GM23338 (cell line): ENCODE measurements around the gene GCH1. TPM values are rescaled to one million over a fixed set of nuclear protein-coding genes. Genes with fewer than 3 reads are reported as not detected.

Source experiments
- ATAC-seq: fragments of 200-7000 bp; cut with Tn5 transposase; 3 replicates; pipeline ENCODE4 v1.9.1; 2020
- DNase-seq: peaks from one replicate; pipeline ENCODE4 v3.0.0-alpha.2; 2015; ENCODE audit warnings: low spot score
- H2AFZ ChIP-seq: fragments of 200-600 bp; sonication (generic); 2 replicates; pipeline ENCODE4 v1.8.0; 2016; ENCODE audit warnings: antibody characterized with exemption, mild to moderate bottlenecking, moderate library complexity
- H3F3A ChIP-seq: fragments of 200-600 bp; sonication (generic); replicated peaks from 2 replicates; pipeline ENCODE4 v1.8.0; 2017; ENCODE audit warnings: antibody characterized with exemption, mixed run types, low read depth
- H3K27ac ChIP-seq: fragments of 200-600 bp; sonication (generic); 2 replicates; pipeline ENCODE4 v1.6.1; 2016; ENCODE audit warnings: low read depth
- H3K27me3 ChIP-seq: fragments of 200-600 bp; sonication (generic); 2 replicates; pipeline ENCODE4 v1.8.0; 2016; ENCODE audit warnings: mild to moderate bottlenecking, mixed run types, moderate library complexity; ENCODE audit not compliant: insufficient read depth
- H3K36me3 ChIP-seq: fragments of 200-600 bp; sonication (generic); 2 replicates; pipeline ENCODE4 v1.8.0; 2016; ENCODE audit warnings: mild to moderate bottlenecking; ENCODE audit not compliant: insufficient read depth
- H3K4me1 ChIP-seq: fragments of 200-600 bp; sonication (generic); 2 replicates; pipeline ENCODE4 v1.8.0; 2016; ENCODE audit warnings: mild to moderate bottlenecking, moderate library complexity; ENCODE audit not compliant: insufficient read depth
- H3K4me2 ChIP-seq: fragments of 200-600 bp; sonication (generic); 2 replicates; pipeline ENCODE4 v1.7.1; 2017; ENCODE audit warnings: mixed run types
- H3K4me3 ChIP-seq: fragments of 200-600 bp; sonication (generic); 2 replicates; pipeline ENCODE4 v1.6.1; 2016; ENCODE audit warnings: mixed run types
- H3K79me2 ChIP-seq: fragments of 200-600 bp; sonication (generic); replicated peaks from 2 replicates; pipeline ENCODE4 v1.8.0; 2017; ENCODE audit warnings: mild to moderate bottlenecking; ENCODE audit not compliant: insufficient read depth
- H3K9me2 ChIP-seq: fragments of 200-600 bp; sonication (generic); 2 replicates; pipeline ENCODE4 v1.8.0; 2017; ENCODE audit not compliant: insufficient read depth
- H4K20me1 ChIP-seq: fragments of 200-600 bp; sonication (generic); replicated peaks from 2 replicates; pipeline ENCODE4 v1.8.0; 2017; ENCODE audit warnings: mild to moderate bottlenecking; ENCODE audit not compliant: insufficient read depth
- H3K27ac Mint-ChIP-seq: 2 replicates; pipeline ENCODE4 v1.8.0; 2020; ENCODE audit warnings: inconsistent platforms, mild to moderate bottlenecking, moderate library complexity, mixed read lengths
- H3K27me3 Mint-ChIP-seq: 3 replicates; pipeline ENCODE4 v1.8.0; 2022; ENCODE audit warnings: low read depth, mild to moderate bottlenecking, moderate library complexity, mixed read lengths, inconsistent platforms; ENCODE audit not compliant: insufficient read depth, poor library complexity
- H3K36me3 Mint-ChIP-seq: 3 replicates; pipeline ENCODE4 v1.8.0; 2021; ENCODE audit warnings: low read depth, mild to moderate bottlenecking, inconsistent platforms, moderate library complexity, mixed read lengths
- H3K4me1 Mint-ChIP-seq: 3 replicates; pipeline ENCODE4 v1.8.0; 2020; ENCODE audit warnings: mild to moderate bottlenecking, inconsistent platforms, mixed read lengths
- H3K4me3 Mint-ChIP-seq: 3 replicates; pipeline ENCODE4 v1.8.0; 2021; ENCODE audit warnings: moderate library complexity, mild to moderate bottlenecking, inconsistent platforms, mixed read lengths
- H3K9me3 Mint-ChIP-seq: 3 replicates; pipeline ENCODE4 v1.8.0; 2020; ENCODE audit warnings: moderate library complexity, mild to moderate bottlenecking, inconsistent platforms, mixed read lengths
- CREB1 ChIP-seq: fragments of 250-450 bp; sonication (Bioruptor Pico); IDR thresholded peaks from 2 replicates; pipeline ENCODE4 v1.5.0; 2020; ENCODE audit warnings: low read depth, mild to moderate bottlenecking, moderate library complexity
- EZH2 ChIP-seq: fragments of 200-600 bp; sonication (generic); IDR thresholded peaks from one replicate; pipeline ENCODE4 v1.8.0; 2017; ENCODE audit warnings: antibody characterized with exemption, mild to moderate bottlenecking, low read depth; ENCODE audit not compliant: unreplicated experiment
- EZH2phosphoT487 ChIP-seq: fragments of 200-600 bp; sonication (generic); IDR thresholded peaks from one replicate; pipeline ENCODE4 v1.8.1; 2018; ENCODE audit warnings: antibody characterized with exemption; ENCODE audit not compliant: unreplicated experiment
- JUNB ChIP-seq: IDR thresholded peaks from one replicate; pipeline ENCODE4 v1.6.1; 2016; ENCODE audit warnings: antibody characterized with exemption; ENCODE audit not compliant: unreplicated experiment
- NANOG ChIP-seq: IDR thresholded peaks from 2 replicates; pipeline ENCODE4 v1.6.1; 2016; ENCODE audit warnings: antibody characterized with exemption, borderline replicate concordance
- POLR2AphosphoS5 ChIP-seq: IDR thresholded peaks from 2 replicates; pipeline ENCODE4 v1.6.1; 2016; ENCODE audit warnings: antibody characterized with exemption, low read depth
- STAT1 ChIP-seq: IDR thresholded peaks from one replicate; pipeline ENCODE4 v1.6.1; 2016; ENCODE audit warnings: antibody characterized with exemption; ENCODE audit not compliant: unreplicated experiment
- ZNF114 ChIP-seq: fragments of 250-450 bp; sonication (Bioruptor Pico); IDR thresholded peaks from 2 replicates; pipeline ENCODE4 v1.5.0; 2020; ENCODE audit warnings: mild to moderate bottlenecking, moderate library complexity
- ZNF331 ChIP-seq: fragments of 250-450 bp; sonication (Bioruptor Pico); IDR thresholded peaks from 2 replicates; pipeline ENCODE4 v1.5.0; 2020; ENCODE audit warnings: low read depth, mild to moderate bottlenecking, moderate library complexity
- ZNF462 ChIP-seq: fragments of 250-450 bp; sonication (Bioruptor Pico); IDR thresholded peaks from 2 replicates; pipeline ENCODE4 v1.5.0; 2020; ENCODE audit warnings: mild to moderate bottlenecking, moderate library complexity
- polyA plus RNA-seq: library from polyadenylated mRNA; unstranded; fragments of >200 nt; fragmentation: Nextera tagmentation; extraction: Ambion mirVana; gene quantifications from 2 replicates; pipeline ENCODE4 v1.2.1, GENCODE V29; 2016
- total RNA-seq: library from RNA; depleted of rRNA; stranded (reverse); fragments of >200 nt; shearing (Covaris generic); gene quantifications from 2 replicates; pipeline ENCODE4 v1.2.3, GENCODE V29; 2014
- TF ChIP-seq, protein P1 (sequence below), 2 experiments: fragments of 200-600 bp in 1 of 2; sonication (generic) in 1 of 2; conservative IDR thresholded peaks; 2 replicates each; pipeline versions ENCODE4 v1.5.1 to v1.6.1; 2016 to 2017; ENCODE audit warnings: antibody characterized with exemption in 2 of 2, low read depth in 2 of 2, mild to moderate bottlenecking in 2 of 2, moderate library complexity in 1 of 2
- TF ChIP-seq, protein P2 (sequence below): IDR thresholded peaks from 2 replicates; pipeline ENCODE4 v1.6.1; 2016; ENCODE audit warnings: antibody characterized with exemption
- TF ChIP-seq, protein P3 (sequence below): IDR thresholded peaks from one replicate; pipeline ENCODE4 v1.6.1; 2018; ENCODE audit warnings: antibody characterized with exemption; ENCODE audit not compliant: unreplicated experiment

Gene GCH1
- total and polyA plus RNA-seq, 2 experiments from 2014 or later, result 8.7 to 15.0 TPM

GRCh38 chr14:54828037-54828436 is 74.6 kb downstream of the GCH1 start:
- Mint-ChIP-seq H3K36me3 (peaks cover 3% of the 10 kb centered on the region; the same call in 2 of the 3 replicates), H3K27ac (no peak overlapping the region), H3K4me3 (no peak overlapping the region), H3K9me3 (peaks cover 22% of the 10 kb centered on the region; the same call in 2 of the 3 replicates), H3K4me1 (no peaks in the 10 kb centered on the region), H3K27me3 (peaks cover 7% of the 10 kb centered on the region)
- H3K9me2 ChIP-seq, result 0 out of 2 replicates have a peak, but pooled peaks cover 2% of the 10 kb centered on the region
- no peak for ATAC-seq
- H2AFZ ChIP-seq, result no peak overlapping the region
- no peak overlapping the region for H3K27ac ChIP-seq
- H4K20me1 ChIP-seq, result no peaks in the 10 kb centered on the region
- H3K79me2 ChIP-seq, result no peaks in the 10 kb centered on the region
- no peak overlapping the region for H3K4me2 ChIP-seq
- DNase-seq, result no peak
- no peaks in the 10 kb centered on the region for H3K36me3 ChIP-seq
- no peaks in the 10 kb centered on the region for H3K27me3 ChIP-seq
- H3K4me3 ChIP-seq, result no peak overlapping the region
- H3K4me1 ChIP-seq, result no peaks in the 10 kb centered on the region
- TF ChIP-seq ZNF114, result no peak
- TF ChIP-seq POLR2AphosphoS5, result no peak
- TF ChIP-seq EZH2, result no peak
- TF ChIP-seq EZH2phosphoT487, result no peak
- TF ChIP-seq STAT1, result no peak
- TF ChIP-seq ZNF462 (CRISPR knock-in tag), result no peak
- TF ChIP-seq, protein P1, sequence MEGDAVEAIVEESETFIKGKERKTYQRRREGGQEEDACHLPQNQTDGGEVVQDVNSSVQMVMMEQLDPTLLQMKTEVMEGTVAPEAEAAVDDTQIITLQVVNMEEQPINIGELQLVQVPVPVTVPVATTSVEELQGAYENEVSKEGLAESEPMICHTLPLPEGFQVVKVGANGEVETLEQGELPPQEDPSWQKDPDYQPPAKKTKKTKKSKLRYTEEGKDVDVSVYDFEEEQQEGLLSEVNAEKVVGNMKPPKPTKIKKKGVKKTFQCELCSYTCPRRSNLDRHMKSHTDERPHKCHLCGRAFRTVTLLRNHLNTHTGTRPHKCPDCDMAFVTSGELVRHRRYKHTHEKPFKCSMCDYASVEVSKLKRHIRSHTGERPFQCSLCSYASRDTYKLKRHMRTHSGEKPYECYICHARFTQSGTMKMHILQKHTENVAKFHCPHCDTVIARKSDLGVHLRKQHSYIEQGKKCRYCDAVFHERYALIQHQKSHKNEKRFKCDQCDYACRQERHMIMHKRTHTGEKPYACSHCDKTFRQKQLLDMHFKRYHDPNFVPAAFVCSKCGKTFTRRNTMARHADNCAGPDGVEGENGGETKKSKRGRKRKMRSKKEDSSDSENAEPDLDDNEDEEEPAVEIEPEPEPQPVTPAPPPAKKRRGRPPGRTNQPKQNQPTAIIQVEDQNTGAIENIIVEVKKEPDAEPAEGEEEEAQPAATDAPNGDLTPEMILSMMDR (conservative IDR thresholded peaks at IDR 0.05; ENCODE audit: low read depth in 2 of 2), result no peak
- no peak for TF ChIP-seq NANOG
- TF ChIP-seq, protein P2, sequence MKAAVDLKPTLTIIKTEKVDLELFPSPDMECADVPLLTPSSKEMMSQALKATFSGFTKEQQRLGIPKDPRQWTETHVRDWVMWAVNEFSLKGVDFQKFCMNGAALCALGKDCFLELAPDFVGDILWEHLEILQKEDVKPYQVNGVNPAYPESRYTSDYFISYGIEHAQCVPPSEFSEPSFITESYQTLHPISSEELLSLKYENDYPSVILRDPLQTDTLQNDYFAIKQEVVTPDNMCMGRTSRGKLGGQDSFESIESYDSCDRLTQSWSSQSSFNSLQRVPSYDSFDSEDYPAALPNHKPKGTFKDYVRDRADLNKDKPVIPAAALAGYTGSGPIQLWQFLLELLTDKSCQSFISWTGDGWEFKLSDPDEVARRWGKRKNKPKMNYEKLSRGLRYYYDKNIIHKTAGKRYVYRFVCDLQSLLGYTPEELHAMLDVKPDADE, result no peak
- no peak for TF ChIP-seq CREB1 (CRISPR knock-in tag)
- TF ChIP-seq ZNF331 (CRISPR knock-in tag), result no peak
- TF ChIP-seq JUNB, result no peak
- TF ChIP-seq, protein P3, sequence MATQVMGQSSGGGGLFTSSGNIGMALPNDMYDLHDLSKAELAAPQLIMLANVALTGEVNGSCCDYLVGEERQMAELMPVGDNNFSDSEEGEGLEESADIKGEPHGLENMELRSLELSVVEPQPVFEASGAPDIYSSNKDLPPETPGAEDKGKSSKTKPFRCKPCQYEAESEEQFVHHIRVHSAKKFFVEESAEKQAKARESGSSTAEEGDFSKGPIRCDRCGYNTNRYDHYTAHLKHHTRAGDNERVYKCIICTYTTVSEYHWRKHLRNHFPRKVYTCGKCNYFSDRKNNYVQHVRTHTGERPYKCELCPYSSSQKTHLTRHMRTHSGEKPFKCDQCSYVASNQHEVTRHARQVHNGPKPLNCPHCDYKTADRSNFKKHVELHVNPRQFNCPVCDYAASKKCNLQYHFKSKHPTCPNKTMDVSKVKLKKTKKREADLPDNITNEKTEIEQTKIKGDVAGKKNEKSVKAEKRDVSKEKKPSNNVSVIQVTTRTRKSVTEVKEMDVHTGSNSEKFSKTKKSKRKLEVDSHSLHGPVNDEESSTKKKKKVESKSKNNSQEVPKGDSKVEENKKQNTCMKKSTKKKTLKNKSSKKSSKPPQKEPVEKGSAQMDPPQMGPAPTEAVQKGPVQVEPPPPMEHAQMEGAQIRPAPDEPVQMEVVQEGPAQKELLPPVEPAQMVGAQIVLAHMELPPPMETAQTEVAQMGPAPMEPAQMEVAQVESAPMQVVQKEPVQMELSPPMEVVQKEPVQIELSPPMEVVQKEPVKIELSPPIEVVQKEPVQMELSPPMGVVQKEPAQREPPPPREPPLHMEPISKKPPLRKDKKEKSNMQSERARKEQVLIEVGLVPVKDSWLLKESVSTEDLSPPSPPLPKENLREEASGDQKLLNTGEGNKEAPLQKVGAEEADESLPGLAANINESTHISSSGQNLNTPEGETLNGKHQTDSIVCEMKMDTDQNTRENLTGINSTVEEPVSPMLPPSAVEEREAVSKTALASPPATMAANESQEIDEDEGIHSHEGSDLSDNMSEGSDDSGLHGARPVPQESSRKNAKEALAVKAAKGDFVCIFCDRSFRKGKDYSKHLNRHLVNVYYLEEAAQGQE, result no peak
- no peaks in the 10 kb centered on the region for H3F3A ChIP-seq
